WI38 (cell line): ENCODE measurements around the gene GPC5.
A peak's percentile ranks its signal among the peaks of the same experiment; 100 is the strongest.

Experiments
- H3K4me3 ChIP-seq: 2 replicates; pipeline ENCODE4 v1.5.1; 2011; ENCODE audit warnings: low read depth, mild to moderate bottlenecking, control low read depth, low read length
- CTCF ChIP-seq: IDR thresholded peaks from 2 replicates; pipeline ENCODE4 v1.5.1; 2012; ENCODE audit warnings: low read depth, mild to moderate bottlenecking, control low read depth, low read length

The GPC5 gene

GRCh38 chr13:91370501-91370900, 27.9 kb upstream of the GPC5 start:
- TF ChIP-seq CTCF, result no peak
- H3K4me3 ChIP-seq, result no peak overlapping the region

DNA sequence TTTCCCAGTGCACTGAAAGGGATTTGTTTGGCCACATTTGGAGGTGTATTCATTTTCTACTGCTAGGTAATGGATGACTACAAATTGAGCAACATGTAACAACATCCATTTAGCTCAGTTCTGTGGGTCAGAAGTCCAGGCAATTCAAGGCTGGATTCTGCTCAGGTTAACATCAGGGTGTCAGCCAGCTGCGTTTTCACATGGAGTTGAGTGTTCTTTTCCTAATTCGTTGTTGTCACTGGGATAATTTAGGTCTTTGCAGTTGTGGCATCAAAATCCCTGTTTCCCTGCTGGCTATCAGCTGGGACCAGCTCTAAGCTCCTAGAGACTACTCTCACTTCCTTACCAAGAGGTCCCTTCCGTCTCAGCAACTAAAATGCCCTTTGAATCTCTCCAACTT, 25.5 kb upstream of the GPC5 start:
- H3K4me3 ChIP-seq, result no peak overlapping the region
- TF ChIP-seq CTCF, result no peak

DNA sequence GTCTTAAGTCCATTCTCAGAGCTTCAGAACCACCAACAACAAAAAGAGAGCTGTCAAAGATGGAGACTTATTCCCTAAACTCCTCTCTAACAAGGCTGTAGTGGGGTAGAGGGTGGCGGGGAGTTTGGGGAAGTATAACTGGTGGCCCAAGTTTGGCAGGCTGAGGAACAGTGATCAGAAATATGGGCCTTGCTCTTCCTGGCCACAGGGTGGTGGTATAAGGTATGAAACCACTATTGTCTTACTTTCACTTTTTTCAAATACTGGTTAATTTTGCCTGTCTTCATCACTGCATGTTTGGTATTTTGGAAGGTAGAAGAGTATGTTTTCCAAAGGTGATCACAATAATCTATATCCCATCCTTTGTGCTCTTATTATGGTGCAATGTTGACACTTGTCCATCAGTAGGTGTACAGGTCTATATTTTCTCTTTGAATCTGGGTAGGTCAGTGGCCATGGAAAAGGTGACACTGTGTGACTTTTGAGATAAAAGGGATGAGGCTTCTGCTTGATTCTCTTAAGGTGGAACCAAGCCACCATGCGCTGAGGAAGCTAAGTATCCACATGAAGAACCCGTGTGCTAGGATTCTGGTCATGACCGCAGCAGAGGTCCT, 23.2 kb upstream of the GPC5 start:
- TF ChIP-seq CTCF, result peak; percentile 31; the same call in 1 of the 2 replicates
- H3K4me3 ChIP-seq, result no peak overlapping the region

DNA sequence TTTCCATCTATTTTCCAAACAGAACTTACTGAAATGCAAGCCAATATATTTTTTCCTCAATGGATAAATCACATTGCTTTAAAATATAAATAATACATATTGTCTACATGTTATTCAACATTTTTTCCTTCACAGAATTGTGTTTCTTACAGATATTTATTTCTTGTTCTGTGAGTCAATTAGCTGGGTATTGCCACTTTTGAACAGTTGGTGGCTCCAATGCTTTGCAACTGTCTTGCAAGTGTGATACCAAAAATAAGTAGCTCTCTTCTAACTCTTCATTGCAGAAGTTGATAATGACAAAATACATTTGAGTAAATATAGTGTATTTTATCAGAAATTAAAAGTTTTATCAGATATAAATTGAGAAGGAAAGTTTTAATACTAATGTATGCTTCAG, 17.1 kb upstream of the GPC5 start:
- TF ChIP-seq CTCF, result no peak
- H3K4me3 ChIP-seq, result no peak overlapping the region

DNA sequence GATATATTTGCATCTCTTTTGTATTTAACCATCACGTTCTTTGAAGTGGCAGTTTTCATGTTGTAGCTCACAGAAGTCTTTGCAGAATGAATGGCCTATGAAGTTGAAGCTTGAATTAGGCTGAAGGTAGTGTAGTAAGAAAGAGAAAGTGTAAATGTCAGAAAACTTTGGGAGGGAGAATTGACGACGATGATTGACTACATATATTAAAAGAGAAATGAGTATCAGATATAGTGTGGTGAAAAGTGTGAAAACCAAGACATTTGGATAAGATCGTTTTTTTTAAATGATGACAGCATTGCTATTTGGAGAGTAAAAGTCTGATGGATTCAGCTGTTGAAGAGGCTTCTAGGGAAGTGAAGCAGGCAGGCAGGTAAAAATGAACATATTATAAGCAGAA, 14.6 kb upstream of the GPC5 start:
- no peak overlapping the region for H3K4me3 ChIP-seq
- no peak for TF ChIP-seq CTCF

GRCh38 chr13:91384896-91385295, 13.5 kb upstream of the GPC5 start:
- no peak for TF ChIP-seq CTCF
- no peak overlapping the region for H3K4me3 ChIP-seq

GRCh38 chr13:91389186-91389585, 9.2 kb upstream of the GPC5 start:
- no peak for TF ChIP-seq CTCF
- H3K4me3 ChIP-seq, result no peak overlapping the region
